PC-3 (cell line): ENCODE measurements around the gene RARS1. TPM values are rescaled to one million over a fixed set of nuclear protein-coding genes. Genes with fewer than 3 reads are reported as not detected.

Experiments used
- ATAC-seq: fragments of 200-7000 bp; cut with Tn5 transposase; 2 replicates; pipeline ENCODE4 v1.9.1; 2020; ENCODE audit warnings: mild to moderate bottlenecking, moderate library complexity
- BruUV-seq: library from RNA; stranded (reverse); fragments of 400-500 nt; replicated peaks from 2 replicates; lab custom pipeline; 2021; lab: Mats Ljungman, UMichigan
- CTCF ChIA-PET: fragments of 300-600 bp; sonication (Branson Sonifier 250); formaldehyde crosslinking; loops from one replicate; lab custom pipeline; 2022; ENCODE audit warnings: antibody characterized with exemption; lab: Charles Lee
- POLR2A ChIA-PET: fragments of 300-600 bp; sonication (Branson Sonifier 250); formaldehyde crosslinking; loops from one replicate; lab custom pipeline; 2022; ENCODE audit warnings: antibody characterized with exemption; ENCODE audit not compliant: unreplicated experiment; lab: Charles Lee
- DNase-seq: peaks from one replicate; pipeline ENCODE4 v3.0.0-alpha.2; 2015
- H2AFZ ChIP-seq: fragments of 300-600 bp; sonication (generic); 2 replicates; pipeline ENCODE4 v1.6.0; 2016; ENCODE audit warnings: antibody characterized with exemption, low read length
- H3F3A ChIP-seq: fragments of 300-600 bp; sonication (generic); one replicate; pipeline ENCODE4 v1.6.0; 2017; ENCODE audit warnings: antibody characterized with exemption, low read length, control low read depth, mild to moderate bottlenecking; ENCODE audit not compliant: unreplicated experiment
- H3K27ac ChIP-seq: fragments of 300-600 bp; sonication (generic); 2 replicates; pipeline ENCODE4 v1.5.1; 2016; ENCODE audit warnings: mild to moderate bottlenecking, low read length
- H3K27me3 ChIP-seq: fragments of 300-600 bp; sonication (generic); 2 replicates; pipeline ENCODE4 v1.6.1; 2016; ENCODE audit warnings: low read length, mixed read lengths
- H3K36me3 ChIP-seq: fragments of 300-600 bp; sonication (generic); 2 replicates; pipeline ENCODE4 v1.6.1; 2016; ENCODE audit warnings: low read depth, mixed run types, low read length, mixed read lengths
- H3K4me1 ChIP-seq: fragments of 300-600 bp; sonication (generic); 2 replicates; pipeline ENCODE4 v1.5.1; 2016; ENCODE audit warnings: low read length; ENCODE audit not compliant: insufficient read depth
- H3K4me2 ChIP-seq: fragments of 300-600 bp; sonication (generic); 2 replicates; pipeline ENCODE4 v1.6.0; 2016; ENCODE audit warnings: low read length
- H3K4me3 ChIP-seq: fragments of 300-600 bp; sonication (generic); 2 replicates; pipeline ENCODE4 v1.5.1; 2016; ENCODE audit warnings: mild to moderate bottlenecking, low read length, mixed read lengths
- H3K79me2 ChIP-seq: fragments of 300-600 bp; sonication (generic); 2 replicates; pipeline ENCODE4 v1.6.1; 2017; ENCODE audit warnings: low read length, mixed read lengths
- H3K9ac ChIP-seq: fragments of 300-600 bp; sonication (generic); 2 replicates; pipeline ENCODE4 v1.6.0; 2016; ENCODE audit warnings: mild to moderate bottlenecking, low read length
- H3K9me2 ChIP-seq: fragments of 300-600 bp; sonication (generic); replicated peaks from 2 replicates; pipeline ENCODE4 v1.6.1; 2016; ENCODE audit warnings: mixed run types, low read length, mixed read lengths
- H3K9me3 ChIP-seq: fragments of 300-600 bp; sonication (generic); 2 replicates; pipeline ENCODE4 v1.6.1; 2016; ENCODE audit warnings: low read length, mixed read lengths
- H4K20me1 ChIP-seq: fragments of 300-600 bp; sonication (generic); 2 replicates; pipeline ENCODE4 v1.6.1; 2016; ENCODE audit warnings: low read length, mixed read lengths
- EZH2 ChIP-seq: fragments of 300-600 bp; sonication (generic); IDR thresholded peaks from one replicate; pipeline ENCODE4 v1.6.1; 2017; ENCODE audit warnings: antibody characterized with exemption, mild to moderate bottlenecking, low read length; ENCODE audit not compliant: unreplicated experiment
- EZH2phosphoT487 ChIP-seq: fragments of 300-600 bp; sonication (generic); IDR thresholded peaks from 2 replicates; pipeline ENCODE4 v1.6.1; 2018; ENCODE audit warnings: mild to moderate bottlenecking, antibody characterized with exemption, low read length, borderline replicate concordance
- intact Hi-C: fragments of 100-400 bp; cut with micrococcal nuclease; formaldehyde crosslinking; loops from 2 replicates; pipeline ENCODE4 v1.9.0; 2023
- total RNA-seq: library from RNA; depleted of rRNA; stranded (reverse); fragments of >200 nt; gene quantifications from 2 replicates; pipeline ENCODE4 v1.2.3, GENCODE V29; 2014
- TF ChIP-seq, protein P1 (sequence below): fragments of 300-600 bp; sonication (generic); conservative IDR thresholded peaks from 2 replicates; pipeline ENCODE4 v1.5.1; 2017; ENCODE audit warnings: antibody characterized with exemption, low read depth, mild to moderate bottlenecking, low read length

RARS1 gene
- total RNA-seq, 1 experiment from 2014 or later = 78.1 TPM

DNA sequence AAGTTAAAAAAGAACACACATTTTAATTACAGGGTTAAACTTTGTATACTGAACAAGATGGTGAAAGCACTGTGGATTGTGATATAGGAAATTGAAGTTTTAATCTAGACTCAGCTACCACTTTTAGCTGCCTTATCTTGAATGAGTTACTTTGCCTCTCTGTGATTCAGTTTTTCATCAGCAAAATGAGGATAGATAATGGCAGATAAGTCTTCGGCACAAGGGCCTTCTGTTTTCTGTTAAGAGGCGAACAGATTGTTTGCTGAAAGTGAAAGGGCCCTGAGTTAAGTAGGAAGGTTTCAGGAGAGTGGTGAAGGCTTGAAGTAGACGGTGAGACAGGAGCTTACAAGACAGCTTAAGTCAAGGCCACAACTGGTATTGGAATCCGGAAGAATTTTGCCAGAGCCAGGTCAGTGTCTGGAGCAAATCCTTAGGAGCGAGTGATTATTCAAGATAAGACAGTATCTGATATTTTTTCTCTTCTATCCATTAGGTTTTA lies 7.8 kb downstream of the RARS1 start:
- H3F3A ChIP-seq = no peaks in the 10 kb centered on the region
- no peak overlapping the region for H3K4me3 ChIP-seq
- no peaks in the 10 kb centered on the region for H3K4me1 ChIP-seq
- ChIA-PET CTCF (no interaction called here), POLR2A (no interaction called here)
- H4K20me1 ChIP-seq = no peaks in the 10 kb centered on the region
- H2AFZ ChIP-seq = no peak overlapping the region
- DNase-seq = no peak
- H3K9me3 ChIP-seq = no peaks in the 10 kb centered on the region
- H3K27ac ChIP-seq = no peak overlapping the region
- TF ChIP-seq, protein P1, sequence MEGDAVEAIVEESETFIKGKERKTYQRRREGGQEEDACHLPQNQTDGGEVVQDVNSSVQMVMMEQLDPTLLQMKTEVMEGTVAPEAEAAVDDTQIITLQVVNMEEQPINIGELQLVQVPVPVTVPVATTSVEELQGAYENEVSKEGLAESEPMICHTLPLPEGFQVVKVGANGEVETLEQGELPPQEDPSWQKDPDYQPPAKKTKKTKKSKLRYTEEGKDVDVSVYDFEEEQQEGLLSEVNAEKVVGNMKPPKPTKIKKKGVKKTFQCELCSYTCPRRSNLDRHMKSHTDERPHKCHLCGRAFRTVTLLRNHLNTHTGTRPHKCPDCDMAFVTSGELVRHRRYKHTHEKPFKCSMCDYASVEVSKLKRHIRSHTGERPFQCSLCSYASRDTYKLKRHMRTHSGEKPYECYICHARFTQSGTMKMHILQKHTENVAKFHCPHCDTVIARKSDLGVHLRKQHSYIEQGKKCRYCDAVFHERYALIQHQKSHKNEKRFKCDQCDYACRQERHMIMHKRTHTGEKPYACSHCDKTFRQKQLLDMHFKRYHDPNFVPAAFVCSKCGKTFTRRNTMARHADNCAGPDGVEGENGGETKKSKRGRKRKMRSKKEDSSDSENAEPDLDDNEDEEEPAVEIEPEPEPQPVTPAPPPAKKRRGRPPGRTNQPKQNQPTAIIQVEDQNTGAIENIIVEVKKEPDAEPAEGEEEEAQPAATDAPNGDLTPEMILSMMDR = no peak
- TF ChIP-seq EZH2phosphoT487 (no peak), EZH2 (no peak)
- peaks cover 5% of the 10 kb centered on the region for H3K79me2 ChIP-seq
- no peak overlapping the region for H3K9ac ChIP-seq
- peaks cover 63% of the 10 kb centered on the region for H3K36me3 ChIP-seq
- H3K27me3 ChIP-seq = no peaks in the 10 kb centered on the region
- intact Hi-C loops = no loop called here
- H3K9me2 ChIP-seq = no peaks in the 10 kb centered on the region
- no TSS peak for BruUV-seq
- no peak overlapping the region for H3K4me2 ChIP-seq
- no peak for ATAC-seq

DNA sequence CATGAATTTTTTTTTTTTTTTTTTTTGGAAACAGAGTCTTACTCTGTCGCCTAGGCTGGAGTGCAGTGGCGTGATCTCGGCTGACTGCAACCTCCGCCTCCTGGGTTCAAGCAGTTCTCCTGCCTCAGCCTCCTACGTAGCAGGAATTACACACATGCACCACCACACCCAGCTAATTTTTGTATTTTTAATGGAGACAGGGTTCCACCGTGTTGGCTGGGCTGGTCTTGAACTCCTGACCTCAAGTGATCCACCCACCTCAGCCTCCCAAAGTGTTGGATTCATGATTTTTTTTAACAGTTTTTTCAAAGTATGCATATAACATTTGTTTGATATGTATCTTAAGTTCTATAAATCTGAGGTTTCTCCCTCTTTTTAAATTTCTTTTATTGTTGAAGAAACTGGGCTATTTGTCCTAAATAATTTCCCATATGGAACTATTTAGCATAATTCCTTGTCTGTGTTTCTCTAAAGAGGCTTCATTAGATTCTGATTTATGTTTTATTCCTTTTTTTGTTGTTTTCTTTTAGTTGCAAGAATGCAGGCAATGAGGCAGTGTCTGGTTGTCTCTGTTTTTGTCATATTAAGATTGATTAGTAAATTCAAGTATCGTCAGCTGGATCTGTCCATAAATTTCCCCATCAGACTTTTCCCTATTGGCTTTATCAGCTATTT lies 16.4 kb downstream of the RARS1 start:
- no peak overlapping the region for H2AFZ ChIP-seq
- intact Hi-C loops = loop anchor here (10.0 kb wide), 1 partner anchor 62 kb away; no protein-coding TSS in a partner anchor
- no peaks in the 10 kb centered on the region for H3K79me2 ChIP-seq
- DNase-seq (no peak), ATAC-seq (no peak)
- H3K4me2 ChIP-seq = no peak overlapping the region
- peaks cover 31% of the 10 kb centered on the region for H3K36me3 ChIP-seq
- no peaks in the 10 kb centered on the region for H3F3A ChIP-seq
- H3K9me3 ChIP-seq = no peaks in the 10 kb centered on the region
- H3K27ac ChIP-seq = no peak overlapping the region
- no peaks in the 10 kb centered on the region for H3K4me1 ChIP-seq
- H3K9ac ChIP-seq = no peak overlapping the region
- no peaks in the 10 kb centered on the region for H3K27me3 ChIP-seq
- no peaks in the 10 kb centered on the region for H4K20me1 ChIP-seq
- TF ChIP-seq, protein P1 = no peak
- TF ChIP-seq EZH2 (no peak), EZH2phosphoT487 (no peak)
- CTCF ChIA-PET = no interaction called here
- BruUV-seq = no TSS peak
- POLR2A ChIA-PET = no interaction called here
- H3K4me3 ChIP-seq = no peak overlapping the region
- no peaks in the 10 kb centered on the region for H3K9me2 ChIP-seq

DNA sequence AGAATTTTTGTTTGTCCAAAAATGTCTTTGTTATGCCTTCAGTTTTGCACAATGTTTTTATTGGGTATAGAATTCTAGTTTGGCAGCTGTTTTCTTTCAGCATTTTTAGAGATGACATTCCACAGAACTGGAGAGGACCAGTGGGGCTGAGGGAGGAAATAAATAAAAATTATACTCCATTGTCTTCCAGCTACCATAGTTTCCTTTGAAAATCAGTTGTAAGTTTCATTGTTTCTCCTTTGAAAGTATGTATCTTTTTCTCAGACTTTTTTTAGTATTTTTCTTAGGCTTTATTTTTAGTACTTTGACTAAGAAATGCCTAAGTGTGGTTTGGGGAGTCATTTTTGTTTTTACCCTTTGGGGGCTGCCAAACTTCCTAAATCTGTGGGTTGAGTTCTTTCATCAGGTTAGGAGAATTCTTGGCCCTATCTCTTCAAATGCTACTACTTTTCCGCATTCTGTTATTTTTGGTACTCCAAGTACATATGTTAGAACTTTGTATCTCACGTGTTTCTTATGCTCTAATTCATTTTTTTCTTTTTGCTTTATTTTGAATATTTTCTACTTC lies 27.7 kb downstream of the RARS1 start:
- Histone ChIP-seq H3K9me2 (no peaks in the 10 kb centered on the region), H2AFZ (no peak overlapping the region), H3F3A (no peaks in the 10 kb centered on the region), H3K9ac (no peak overlapping the region), H3K9me3 (no peaks in the 10 kb centered on the region), H3K4me3 (no peak overlapping the region), H3K4me1 (no peaks in the 10 kb centered on the region), H3K79me2 (no peaks in the 10 kb centered on the region), H3K27ac (no peak overlapping the region), H4K20me1 (no peaks in the 10 kb centered on the region), H3K4me2 (no peak overlapping the region), H3K27me3 (no peaks in the 10 kb centered on the region), H3K36me3 (peaks cover 81% of the 10 kb centered on the region)
- no TSS peak for BruUV-seq
- DNase-seq = no peak
- ChIA-PET CTCF (no interaction called here), POLR2A (no interaction called here)
- intact Hi-C loops = no loop called here
- TF ChIP-seq EZH2 = no peak
- TF ChIP-seq EZH2phosphoT487 = no peak
- TF ChIP-seq, protein P1 = no peak
- no peak for ATAC-seq
